T-helper 1 cell treated with Interleukin-12 subunit alpha and Interleukin-12 subunit beta and Interleukin-4 antibody, amounts not matched to agents 30 μg/mL and 1 μg/mL, for 36 hours (primary cell): Measurements from ENCODE around the gene NPDC1.
"Not testable (repeated sequence)": the region's sequence is repeated elsewhere in the genome, so short reads cannot be mapped to it uniquely, and the experiment has no call there.

Experiments used
- H3K27ac Mint-ChIP-seq: one replicate; pipeline ENCODE4 v1.8.0; 2021; ENCODE audit warnings: mild to moderate bottlenecking, mixed read lengths
- H3K27me3 Mint-ChIP-seq: one replicate; pipeline ENCODE4 v1.8.0; 2021; ENCODE audit warnings: low read depth, mixed read lengths
- H3K36me3 Mint-ChIP-seq: one replicate; pipeline ENCODE4 v1.8.0; 2021; ENCODE audit warnings: low read depth, mixed read lengths
- H3K4me1 Mint-ChIP-seq: one replicate; pipeline ENCODE4 v1.8.0; 2021; ENCODE audit warnings: low read depth, mixed read lengths
- H3K4me3 Mint-ChIP-seq: one replicate; pipeline ENCODE4 v1.8.0; 2021; ENCODE audit warnings: mild to moderate bottlenecking, moderate library complexity, mixed read lengths
- H3K9me3 Mint-ChIP-seq: one replicate; pipeline ENCODE4 v1.8.0; 2021; ENCODE audit warnings: mixed read lengths

The NPDC1 gene

GRCh38 chr9:137042751-137043727, 2.9 kb downstream of the NPDC1 start:
- no peaks in the 10 kb centered on the region for H3K9me3 Mint-ChIP-seq
- no peak overlapping the region for H3K4me3 Mint-ChIP-seq
- H3K4me1 Mint-ChIP-seq, result peaks cover 3% of the 10 kb centered on the region
- H3K27ac Mint-ChIP-seq, result no peak overlapping the region
- H3K36me3 Mint-ChIP-seq, result no peaks in the 10 kb centered on the region
- peaks cover 22% of the 10 kb centered on the region for H3K27me3 Mint-ChIP-seq

GRCh38 chr9:137041124-137041523, 4.9 kb downstream of the NPDC1 start:
- H3K9me3 Mint-ChIP-seq, result no peaks in the 10 kb centered on the region
- H3K4me3 Mint-ChIP-seq, result no peak overlapping the region
- H3K36me3 Mint-ChIP-seq, result no peaks in the 10 kb centered on the region
- H3K27ac Mint-ChIP-seq, result no peak overlapping the region
- peaks cover 3% of the 10 kb centered on the region for H3K4me1 Mint-ChIP-seq
- peaks cover 8% of the 10 kb centered on the region for H3K27me3 Mint-ChIP-seq

GRCh38 chr9:137040568-137040967, 5.4 kb downstream of the NPDC1 start:
- Mint-ChIP-seq H3K9me3 (no peaks in the 10 kb centered on the region), H3K4me1 (peaks cover 3% of the 10 kb centered on the region), H3K27ac (no peak overlapping the region), H3K27me3 (peaks cover 8% of the 10 kb centered on the region), H3K36me3 (no peaks in the 10 kb centered on the region), H3K4me3 (no peak overlapping the region)

DNA sequence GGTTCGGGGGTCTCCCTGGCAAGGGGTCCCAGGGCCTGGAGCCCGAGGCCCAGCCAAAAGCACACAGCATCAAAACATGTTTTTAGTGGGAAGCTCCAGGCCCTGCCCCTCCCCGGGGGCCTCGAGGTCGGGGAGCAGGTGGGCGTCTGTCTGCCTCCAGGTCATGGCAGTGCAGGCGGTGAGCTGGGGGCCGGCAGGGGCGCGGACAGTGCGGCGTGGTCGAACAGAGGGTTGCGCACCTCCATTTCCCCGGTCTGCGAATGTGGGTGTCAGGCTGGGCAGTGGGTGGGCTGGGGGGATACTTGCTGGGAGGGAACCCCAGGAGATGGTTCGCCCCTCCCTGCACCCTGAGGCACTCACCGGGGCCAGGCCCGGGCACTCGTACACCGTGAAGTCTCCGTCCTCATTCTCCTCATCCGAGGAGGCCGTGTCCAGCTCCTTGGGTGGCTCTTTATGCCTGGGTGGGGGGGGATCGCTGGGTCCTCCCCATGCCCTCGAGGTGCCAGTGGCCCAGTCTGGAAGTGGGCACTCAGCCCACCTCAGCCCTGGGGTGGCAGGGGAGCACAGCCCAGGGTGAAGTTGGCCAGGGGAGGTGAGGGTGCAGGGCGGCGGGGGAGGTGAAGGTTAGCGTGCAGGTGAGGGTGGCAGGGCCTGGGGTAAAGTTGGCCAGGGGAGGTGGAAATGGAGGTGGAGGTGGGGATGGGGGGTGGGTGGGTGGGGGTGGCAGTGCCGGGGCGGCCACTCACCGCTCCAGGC, 6.2 kb downstream of the NPDC1 start:
- Mint-ChIP-seq H3K27me3 (peaks cover 4% of the 10 kb centered on the region), H3K4me1 (peaks cover 5% of the 10 kb centered on the region), H3K27ac (no peak overlapping the region), H3K4me3 (no peak overlapping the region), H3K36me3 (no peaks in the 10 kb centered on the region), H3K9me3 (no peaks in the 10 kb centered on the region)

DNA sequence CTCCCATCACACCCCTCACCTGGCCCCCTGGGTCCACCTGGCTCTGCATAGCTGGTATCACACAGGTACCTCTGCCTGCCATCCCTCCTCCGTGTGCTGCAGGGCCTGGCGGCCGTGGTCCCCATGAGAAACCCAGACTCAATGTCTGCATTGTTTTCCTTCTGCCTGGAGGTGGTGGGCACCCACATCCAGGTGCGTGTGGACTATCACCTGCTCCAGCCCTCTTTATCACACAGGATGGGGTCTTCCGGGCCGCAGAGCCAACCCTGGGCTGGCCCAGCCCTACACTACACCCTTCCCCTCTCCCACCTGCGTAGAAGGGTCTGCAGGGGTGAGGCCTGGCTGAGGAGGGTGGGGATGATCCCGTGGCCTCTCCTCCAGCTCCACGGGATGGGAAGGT, 7.1 kb downstream of the NPDC1 start:
- H3K27me3 Mint-ChIP-seq, result no peaks in the 10 kb centered on the region
- H3K27ac Mint-ChIP-seq, result no peak overlapping the region
- H3K4me3 Mint-ChIP-seq, result no peak overlapping the region
- H3K9me3 Mint-ChIP-seq, result no peaks in the 10 kb centered on the region
- H3K36me3 Mint-ChIP-seq, result no peaks in the 10 kb centered on the region
- H3K4me1 Mint-ChIP-seq, result peaks cover 9% of the 10 kb centered on the region

GRCh38 chr9:137037483-137037882, 8.5 kb downstream of the NPDC1 start:
- H3K36me3 Mint-ChIP-seq, result no peaks in the 10 kb centered on the region

GRCh38 chr9:137037035-137037434, 8.9 kb downstream of the NPDC1 start:
- H3K4me3 Mint-ChIP-seq, result no peak overlapping the region
- no peaks in the 10 kb centered on the region for H3K27me3 Mint-ChIP-seq
- H3K4me1 Mint-ChIP-seq, result peaks cover 20% of the 10 kb centered on the region
- H3K27ac Mint-ChIP-seq, result no peak overlapping the region
- H3K36me3 Mint-ChIP-seq, result no peaks in the 10 kb centered on the region
- no peaks in the 10 kb centered on the region for H3K9me3 Mint-ChIP-seq

More at GRCh38 chr9:137037483-137037882, 8.5 kb downstream of the NPDC1 start:
- Mint-ChIP-seq H3K4me3 (no peak overlapping the region), H3K27me3 (no peaks in the 10 kb centered on the region), H3K27ac (no peak overlapping the region), H3K9me3 (no peaks in the 10 kb centered on the region), H3K4me1 (peaks cover 17% of the 10 kb centered on the region)

- Mint-ChIP-seq H3K27me3 (no peaks in the 10 kb centered on the region), H3K36me3 (no peaks in the 10 kb centered on the region), H3K4me3 (no peak overlapping the region), H3K4me1 (peaks cover 23% of the 10 kb centered on the region), H3K9me3 (no peaks in the 10 kb centered on the region), H3K27ac (no peak overlapping the region)
Observed at GRCh38 chr9:137035937-137036336, 10.0 kb downstream of the NPDC1 start.

DNA sequence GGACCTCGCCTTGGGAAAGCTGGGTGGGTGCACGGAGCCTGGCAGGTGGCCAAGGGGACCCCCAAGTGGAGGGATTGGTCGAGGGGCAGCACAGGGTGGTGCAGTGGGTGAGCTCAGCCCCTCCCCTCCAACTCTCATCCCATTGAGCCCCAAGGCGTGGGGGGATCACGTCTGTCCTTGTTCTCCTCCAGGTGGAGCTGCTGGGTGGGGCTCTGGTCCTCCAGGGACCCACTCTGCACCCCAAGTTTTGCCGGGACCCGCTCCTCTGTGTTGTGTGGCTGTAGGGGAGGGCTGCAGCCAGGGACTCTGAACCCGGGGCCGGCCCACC, 10.5 kb downstream of the NPDC1 start:
- H3K4me3 Mint-ChIP-seq, result no peak overlapping the region
- H3K27ac Mint-ChIP-seq, result peak overlapping the region; percentile 80
- no peaks in the 10 kb centered on the region for H3K36me3 Mint-ChIP-seq
- H3K27me3 Mint-ChIP-seq, result no peaks in the 10 kb centered on the region
- no peaks in the 10 kb centered on the region for H3K9me3 Mint-ChIP-seq
- H3K4me1 Mint-ChIP-seq, result peaks cover 27% of the 10 kb centered on the region

DNA sequence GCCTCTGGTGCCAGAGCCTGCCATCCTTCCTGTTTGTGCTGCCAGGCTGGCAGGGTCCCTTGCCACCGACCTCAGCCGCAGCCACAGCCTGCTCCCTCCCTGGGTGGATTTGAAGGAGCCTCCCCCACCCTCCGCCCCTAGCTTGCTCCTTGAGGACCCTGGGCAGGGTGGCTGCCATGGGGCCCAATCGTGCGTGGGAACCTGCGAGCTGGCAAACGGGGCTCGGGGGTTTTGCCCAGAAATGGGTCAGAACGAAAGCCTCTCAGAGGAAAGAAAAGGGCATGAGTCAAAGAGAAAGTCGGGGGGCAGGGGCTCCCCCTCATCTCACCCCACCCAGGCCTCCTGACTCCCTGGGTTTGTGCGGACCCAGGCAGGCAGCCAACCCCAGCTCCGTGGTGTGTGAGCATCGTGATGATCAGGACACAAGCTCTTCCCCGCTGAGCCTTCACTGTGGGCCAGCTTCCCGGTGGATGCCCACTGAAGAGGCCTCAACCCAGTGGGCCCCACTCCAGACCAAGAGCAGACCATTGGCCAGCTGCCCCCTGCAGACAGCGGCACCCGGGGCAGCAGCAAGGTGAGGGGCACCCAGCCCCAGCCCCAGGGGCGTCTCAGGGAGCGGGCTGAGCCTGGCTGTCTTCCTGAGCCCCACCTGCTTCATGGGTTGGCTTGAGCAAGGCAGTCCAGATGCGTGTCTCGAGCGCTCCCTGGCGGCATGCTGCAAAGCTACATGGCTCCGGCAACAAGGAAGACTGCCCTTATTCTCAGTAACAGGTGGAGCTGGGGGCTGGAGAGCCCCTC, 11.1 kb downstream of the NPDC1 start:
- Mint-ChIP-seq H3K27me3 (no peaks in the 10 kb centered on the region), H3K4me3 (peak overlapping the region; percentile 73), H3K4me1 (peaks cover 27% of the 10 kb centered on the region)

GRCh38 chr9:137034039-137034708, 11.8 kb downstream of the NPDC1 start:
- Mint-ChIP-seq H3K27me3 (no peaks in the 10 kb centered on the region), H3K36me3 (no peaks in the 10 kb centered on the region), H3K4me3 (peak overlapping the region; percentile 73), H3K27ac (peak overlapping the region; percentile 80), H3K9me3 (no peaks in the 10 kb centered on the region), H3K4me1 (peaks cover 32% of the 10 kb centered on the region)

More for the DNA sequence above, 11.1 kb downstream of the NPDC1 start:
- Mint-ChIP-seq H3K36me3 (no peaks in the 10 kb centered on the region), H3K9me3 (no peaks in the 10 kb centered on the region), H3K27ac (peak overlapping the region; percentile 80)

DNA sequence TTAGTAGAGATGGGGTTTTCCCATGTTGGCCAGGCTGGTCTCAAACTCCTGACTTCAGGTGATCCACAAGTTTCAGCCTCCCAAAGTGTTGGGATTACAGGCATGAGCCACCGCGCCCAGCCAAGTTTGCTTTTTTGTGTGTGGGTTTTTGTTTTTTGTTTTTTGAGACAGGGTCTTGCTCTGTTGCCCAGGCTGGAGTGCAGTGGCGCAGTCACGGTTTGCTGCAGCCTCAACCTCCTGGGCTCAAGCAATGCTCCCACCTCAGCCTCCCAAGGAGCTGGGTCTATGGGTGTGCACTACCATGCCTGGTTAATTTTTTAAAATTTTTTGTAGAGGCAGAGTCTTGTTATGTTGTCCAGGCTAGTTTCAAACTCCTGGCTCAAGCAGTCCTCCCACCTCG, 12.5 kb downstream of the NPDC1 start:
- Mint-ChIP-seq H3K27ac (peak overlapping the region; percentile 59), H3K4me1 (peaks cover 32% of the 10 kb centered on the region)
- not testable (repeated sequence) for H3K36me3 Mint-ChIP-seq, H3K27me3 Mint-ChIP-seq, H3K4me3 Mint-ChIP-seq, H3K9me3 Mint-ChIP-seq

DNA sequence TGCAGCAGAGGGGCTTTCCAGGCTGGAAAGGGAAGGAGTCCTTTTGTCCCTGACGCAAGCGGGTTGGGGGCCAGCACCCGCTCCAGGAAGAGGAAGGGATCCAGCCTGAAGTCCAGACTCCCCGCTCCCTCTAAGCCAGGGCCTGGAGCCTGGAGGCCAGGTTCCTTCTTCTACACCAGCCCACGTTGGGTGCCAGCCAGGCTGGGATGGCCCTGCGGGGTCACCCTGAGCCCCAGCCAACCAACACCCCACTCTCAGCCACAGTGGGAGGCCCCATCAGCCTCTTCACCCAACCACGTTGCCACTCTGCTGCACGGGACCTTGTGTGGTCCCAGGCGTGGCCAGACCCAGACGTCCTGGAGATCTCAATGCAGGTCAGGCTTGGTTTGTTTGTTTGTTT, 13.1 kb downstream of the NPDC1 start:
- Mint-ChIP-seq H3K36me3 (no peaks in the 10 kb centered on the region), H3K4me1 (peaks cover 32% of the 10 kb centered on the region), H3K27me3 (no peaks in the 10 kb centered on the region), H3K4me3 (no peak overlapping the region), H3K9me3 (no peaks in the 10 kb centered on the region), H3K27ac (peak overlapping the region; percentile 59)
